SK-N-SH (cell line): ENCODE results near the gene CDKN1B. TPM values are rescaled to one million over a fixed set of nuclear protein-coding genes. Genes with fewer than 3 reads are reported as not detected.
A peak's percentile ranks its signal among the peaks of the same experiment; 100 is the strongest.

Experiments used
- CTCF ChIA-PET: fragments of 300-600, 350-600 bp; formaldehyde crosslinking; extraction: SDS; loops from one replicate; lab custom pipeline; 2021; lab: Yijun Ruan, JAX
- POLR2A ChIA-PET: fragments of 350-600 bp; sonication (Branson Sonifier 250); formaldehyde crosslinking; extraction: SDS; loops from one replicate; lab custom pipeline; 2020; ENCODE audit warnings: antibody characterized with exemption, inconsistent platforms; lab: Yijun Ruan, JAX
- DNase-seq: peaks from one replicate; pipeline ENCODE4 v3.0.0; 2012
- H2AFZ ChIP-seq: fragments of 200-600 bp; sonication (generic); 2 replicates; pipeline ENCODE4 v1.8.1; 2016; ENCODE audit warnings: antibody characterized with exemption, mild to moderate bottlenecking, low read depth
- H3F3A ChIP-seq: fragments of 200-600 bp; sonication (generic); replicated peaks from 2 replicates; pipeline ENCODE3; 2016; ENCODE audit warnings: antibody characterized with exemption, mild to moderate bottlenecking; ENCODE audit not compliant: insufficient read depth
- H3K27ac ChIP-seq, 2 experiments: fragments of 200-500 bp in 1 of 2; fragments of 200-600 bp in 1 of 2; sonication (Bioruptor generic) in 1 of 2; sonication (generic), shearing (Covaris generic) in 1 of 2; 2 replicates each; pipeline versions ENCODE4 v1.5.1 to v1.6.1; 2014 to 2016; ENCODE audit warnings: low read depth in 2 of 2, inconsistent platforms in 1 of 2, low read length in 1 of 2, mild to moderate bottlenecking in 1 of 2, mixed read lengths in 1 of 2
- H3K27me3 ChIP-seq: fragments of 200-600 bp; sonication (generic), shearing (Covaris generic); 2 replicates; pipeline ENCODE4 v1.6.1; 2016; ENCODE audit warnings: mixed run types; ENCODE audit not compliant: insufficient read depth
- H3K36me3 ChIP-seq, 2 experiments: fragments of 200-500 bp in 1 of 2; fragments of 200-600 bp in 1 of 2; sonication (Bioruptor generic) in 1 of 2; sonication (generic) in 1 of 2; replicated peaks in 1 of 2; 2 replicates each; pipeline versions ENCODE3 to v1.5.1; 2014 to 2016; ENCODE audit warnings: low read length in 1 of 2, mild to moderate bottlenecking in 1 of 2; ENCODE audit not compliant: insufficient read depth in 2 of 2, control insufficient read depth in 1 of 2
- H3K4me1 ChIP-seq, 2 experiments: fragments of 200-500 bp in 1 of 2; fragments of 200-600 bp in 1 of 2; sonication (Bioruptor generic) in 1 of 2; sonication (generic), shearing (Covaris generic) in 1 of 2; 2 replicates each; pipeline versions ENCODE4 v1.5.1 to v1.6.1; 2014 to 2016; ENCODE audit warnings: low read depth in 1 of 2, low read length in 1 of 2, mixed run types in 1 of 2; ENCODE audit not compliant: insufficient read depth in 2 of 2, control insufficient read depth in 1 of 2
- H3K4me2 ChIP-seq: fragments of 200-600 bp; sonication (generic), shearing (Covaris generic); 2 replicates; pipeline ENCODE4 v1.6.1; 2017; ENCODE audit warnings: mixed run types
- H3K4me3 ChIP-seq, 2 experiments: fragments of 200-500 bp in 1 of 2; fragments of 200-600 bp in 1 of 2; sonication (Bioruptor generic) in 1 of 2; sonication (generic), shearing (Covaris generic) in 1 of 2; 2 replicates each; pipeline versions ENCODE4 v1.5.1 to v1.8.1; 2014 to 2016; ENCODE audit warnings: low read depth in 2 of 2, inconsistent platforms in 1 of 2, low read length in 1 of 2, mild to moderate bottlenecking in 1 of 2, mixed read lengths in 1 of 2, moderate library complexity in 1 of 2
- H3K79me2 ChIP-seq: fragments of 200-600 bp; sonication (generic); 2 replicates; pipeline ENCODE4 v1.8.1; 2017; ENCODE audit warnings: mild to moderate bottlenecking; ENCODE audit not compliant: insufficient read depth
- H3K9ac ChIP-seq: fragments of 200-600 bp; sonication (generic); 2 replicates; pipeline ENCODE4 v1.6.1; 2017; ENCODE audit warnings: mixed run types
- H3K9me2 ChIP-seq: fragments of 200-600 bp; sonication (generic); 2 replicates; pipeline ENCODE4 v1.6.1; 2017; ENCODE audit warnings: mixed run types
- H3K9me3 ChIP-seq: fragments of 200-600 bp; sonication (generic); 2 replicates; pipeline ENCODE4 v1.6.1; 2017; ENCODE audit warnings: mixed run types, mild to moderate bottlenecking, moderate library complexity
- H4K20me1 ChIP-seq: fragments of 200-600 bp; sonication (generic); 2 replicates; pipeline ENCODE4 v1.6.1; 2017; ENCODE audit warnings: mild to moderate bottlenecking, mixed run types; ENCODE audit not compliant: insufficient read depth
- FOSL2 ChIP-seq: IDR thresholded peaks from 2 replicates; pipeline ENCODE4 v1.4.0; 2012; ENCODE audit warnings: low read depth, mild to moderate bottlenecking, moderate library complexity, borderline replicate concordance
- GABPA ChIP-seq: IDR thresholded peaks from 2 replicates; pipeline ENCODE4 v1.4.0; 2012; ENCODE audit warnings: low read depth, mild to moderate bottlenecking
- GATA2 ChIP-seq: sonication (generic); formaldehyde crosslinking; IDR thresholded peaks from 2 replicates; pipeline ENCODE4 v1.5.0; 2020; ENCODE audit warnings: mild to moderate bottlenecking, missing genetic modification reagents
- IRF3 ChIP-seq: fragments of 150-350 bp; IDR thresholded peaks from 2 replicates; pipeline ENCODE4 v1.6.1; 2016; ENCODE audit warnings: mild to moderate bottlenecking, low read depth, low read length
- MAX ChIP-seq: IDR thresholded peaks from 2 replicates; pipeline ENCODE4 v1.4.0; 2012; ENCODE audit warnings: low read depth
- NFIC ChIP-seq: IDR thresholded peaks from 2 replicates; pipeline ENCODE4 v1.4.0; 2012; ENCODE audit warnings: borderline replicate concordance
- POLR2AphosphoS5 ChIP-seq: IDR thresholded peaks from 2 replicates; pipeline ENCODE4 v1.6.1; 2012; ENCODE audit warnings: low read depth, low read length
- REST ChIP-seq: IDR thresholded peaks from 2 replicates; pipeline ENCODE4 v1.6.1; 2012; ENCODE audit warnings: mild to moderate bottlenecking, low read depth, low read length, moderate library complexity
- RXRA ChIP-seq: IDR thresholded peaks from 2 replicates; pipeline ENCODE4 v1.4.0; 2012; ENCODE audit warnings: low read depth, mild to moderate bottlenecking, borderline replicate concordance
- TAF1 ChIP-seq: IDR thresholded peaks from 2 replicates; pipeline ENCODE4 v1.6.1; 2012; ENCODE audit warnings: low read depth, mild to moderate bottlenecking, low read length, moderate library complexity, borderline replicate concordance
- TCF12 ChIP-seq: IDR thresholded peaks from 2 replicates; pipeline ENCODE4 v1.4.0; 2012
- WGBS: methylation state at CpG from one replicate; pipeline ENCODE4 v1.1.6; 2017; ENCODE audit warnings: low lambda C conversion rate; 5-methylcytosine and 5-hydroxymethylcytosine counted together
- polyA plus RNA-seq, 3 experiments: library from polyadenylated mRNA; depleted of rRNA; stranded (reverse); fragments of >200 nt; gene quantifications; 2 replicates each; pipeline ENCODE4 v1.2.3, GENCODE V29; 2012

The CDKN1B gene
- polyA plus RNA-seq, 1 of the 3 experiments (the other 2 are of a cell fraction), result 9.2 TPM

GRCh38 chr12:12726555-12727093 lies 9.5 kb downstream of the CDKN1B start:
- 12% methylated on average over 6 of the region's 6 CpGs for WGBS

More at GRCh38 chr12:12726555-12727093, 9.5 kb downstream of the CDKN1B start:
- Histone ChIP-seq H3K9ac (peak overlapping the region; percentile 99), H3F3A (peaks cover 27% of the 10 kb centered on the region), H3K79me2 (peaks cover 85% of the 10 kb centered on the region), H3K4me2 (peak overlapping the region; percentile 61), H2AFZ (peak overlapping the region; percentile 22), H3K9me3 (no peaks in the 10 kb centered on the region), H3K27ac (peak overlapping the region; percentile 94 to 98), H3K9me2 (no peaks in the 10 kb centered on the region), H3K4me3 (peak overlapping the region; percentile 62 to 81), H3K4me1 (peaks cover 7 to 12% of the 10 kb centered on the region in 2 experiments; a peak in 3 of 4 replicates), H3K27me3 (no peaks in the 10 kb centered on the region), H3K36me3 (peaks cover 7 to 12% of the 10 kb centered on the region in 2 experiments), H4K20me1 (no peaks in the 10 kb centered on the region)
- DNase-seq, result peak; percentile 26
- ChIA-PET POLR2A (interaction anchor here (1.4 to 2.4 kb wide), 3 partner anchors 10 to 164 kb away, joined by 3 to 13 read pairs (median 7); no protein-coding TSS in a partner anchor), CTCF (interaction anchor here (1.2 to 2.3 kb wide), 2 partner anchors 10 kb away, joined by 4 to 24 read pairs; no protein-coding TSS in a partner anchor)
- TF ChIP-seq FOSL2 (peak; percentile 47; the same call in 1 of the 2 replicates), IRF3 (no peak), GATA2 (CRISPR knock-in tag) (no peak), MAX (peak; percentile 76; the same call in 1 of the 2 replicates), POLR2AphosphoS5 (peak; percentile 17; the same call in 1 of the 2 replicates), GABPA (no peak), TCF12 (peak; percentile 28; the same call in 1 of the 2 replicates), RXRA (peak; percentile 14; the same call in 1 of the 2 replicates), NFIC (no peak), TAF1 (peak; percentile 39; the same call in 1 of the 2 replicates), REST (no peak)
